Embryonic facial prominence (tissue), 1 donor: Measurements from ENCODE around the gene PMAIP1.

Source experiments
- DNase-seq: peaks from one replicate; pipeline ENCODE4 v3.0.0-alpha.2; 2016; ENCODE audit errors: extremely low spot score

PMAIP1 gene

GRCh38 chr18:59912007-59912550 is 12.3 kb downstream of the PMAIP1 start:
- DNase-seq, result no peak

GRCh38 chr18:59915606-59916005 is 15.8 kb downstream of the PMAIP1 start:
- no peak for DNase-seq

- DNase-seq, result no peak
Observed at GRCh38 chr18:59916746-59917145, 16.9 kb downstream of the PMAIP1 start.

- no peak for DNase-seq
Observed at GRCh38 chr18:59917422-59917821, 17.6 kb downstream of the PMAIP1 start.

- no peak for DNase-seq
Observed at GRCh38 chr18:59918320-59918755, 18.5 kb downstream of the PMAIP1 start.

- no peak for DNase-seq
Observed at GRCh38 chr18:59918997-59919396, 19.2 kb downstream of the PMAIP1 start.

- no peak for DNase-seq
Observed at GRCh38 chr18:59921384-59921891, 21.6 kb downstream of the PMAIP1 start.

GRCh38 chr18:59923539-59924196 is 23.9 kb downstream of the PMAIP1 start:
- DNase-seq, result no peak

- DNase-seq, result no peak
Observed at GRCh38 chr18:59926131-59926530, 26.3 kb downstream of the PMAIP1 start.

GRCh38 chr18:59927246-59927825 is 27.5 kb downstream of the PMAIP1 start:
- DNase-seq, result no peak

GRCh38 chr18:59928201-59928600 is 28.4 kb downstream of the PMAIP1 start:
- DNase-seq, result no peak

GRCh38 chr18:59929621-59930295 is 30.0 kb downstream of the PMAIP1 start:
- no peak for DNase-seq

GRCh38 chr18:59932401-59932800 is 32.6 kb downstream of the PMAIP1 start:
- no peak for DNase-seq

GRCh38 chr18:59938676-59939075 is 38.9 kb downstream of the PMAIP1 start:
- no peak for DNase-seq

GRCh38 chr18:59939127-59939526 is 39.3 kb downstream of the PMAIP1 start:
- DNase-seq, result no peak

- no peak for DNase-seq
Observed at GRCh38 chr18:59940068-59940467, 40.3 kb downstream of the PMAIP1 start.

- DNase-seq, result no peak
Observed at GRCh38 chr18:59941331-59941730, 41.5 kb downstream of the PMAIP1 start.

GRCh38 chr18:59942601-59943000 is 42.8 kb downstream of the PMAIP1 start:
- no peak for DNase-seq

- no peak for DNase-seq
Observed at GRCh38 chr18:59945544-59945943, 45.7 kb downstream of the PMAIP1 start.

- DNase-seq, result no peak
Observed at GRCh38 chr18:59950215-59950944, 50.6 kb downstream of the PMAIP1 start.

GRCh38 chr18:59951591-59951990 is 51.8 kb downstream of the PMAIP1 start:
- DNase-seq, result no peak
